ENCODE results near the gene CDK1.

DNA sequence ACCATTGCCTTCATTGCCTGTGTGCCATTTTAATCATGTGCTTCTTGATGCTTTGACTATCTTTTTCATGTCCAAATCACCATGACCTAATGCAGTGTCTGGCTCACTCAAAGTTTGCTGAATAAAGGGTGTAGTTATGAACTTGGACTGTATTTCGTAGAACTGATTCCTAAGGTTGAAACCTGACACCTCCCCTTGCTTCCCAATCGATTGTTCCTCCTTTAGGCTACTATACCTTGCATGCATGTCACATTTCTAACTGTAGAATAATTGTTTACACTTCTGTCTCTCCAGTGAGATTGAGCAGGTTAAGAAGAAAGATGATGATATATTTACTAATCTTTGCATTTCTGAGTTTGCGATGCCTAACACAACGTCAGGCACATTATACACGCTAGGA, 41.0 kb upstream of the CDK1 start:
- no peak for TF ChIP-seq EZH2 (IDR thresholded peaks at IDR 0.05; ENCODE audit: insufficient read depth, low read length)
- TF ChIP-seq, protein P1, sequence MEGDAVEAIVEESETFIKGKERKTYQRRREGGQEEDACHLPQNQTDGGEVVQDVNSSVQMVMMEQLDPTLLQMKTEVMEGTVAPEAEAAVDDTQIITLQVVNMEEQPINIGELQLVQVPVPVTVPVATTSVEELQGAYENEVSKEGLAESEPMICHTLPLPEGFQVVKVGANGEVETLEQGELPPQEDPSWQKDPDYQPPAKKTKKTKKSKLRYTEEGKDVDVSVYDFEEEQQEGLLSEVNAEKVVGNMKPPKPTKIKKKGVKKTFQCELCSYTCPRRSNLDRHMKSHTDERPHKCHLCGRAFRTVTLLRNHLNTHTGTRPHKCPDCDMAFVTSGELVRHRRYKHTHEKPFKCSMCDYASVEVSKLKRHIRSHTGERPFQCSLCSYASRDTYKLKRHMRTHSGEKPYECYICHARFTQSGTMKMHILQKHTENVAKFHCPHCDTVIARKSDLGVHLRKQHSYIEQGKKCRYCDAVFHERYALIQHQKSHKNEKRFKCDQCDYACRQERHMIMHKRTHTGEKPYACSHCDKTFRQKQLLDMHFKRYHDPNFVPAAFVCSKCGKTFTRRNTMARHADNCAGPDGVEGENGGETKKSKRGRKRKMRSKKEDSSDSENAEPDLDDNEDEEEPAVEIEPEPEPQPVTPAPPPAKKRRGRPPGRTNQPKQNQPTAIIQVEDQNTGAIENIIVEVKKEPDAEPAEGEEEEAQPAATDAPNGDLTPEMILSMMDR (IDR thresholded peaks at IDR 0.05; ENCODE audit: insufficient read depth, low read depth, low read length): no peak

All from astrocyte (in vitro differentiated cells and primary cell).